CD4-positive, alpha-beta T cell treated with Interferon alpha-2 for 1 hour (primary cell): Measurements from ENCODE around the gene PCCA.
"Not testable (repeated sequence)": the region's sequence is repeated elsewhere in the genome, so short reads cannot be mapped to it uniquely, and the experiment has no call there.

Experiments used
- DNase-seq, 2 donors: peaks; one replicate each; pipeline ENCODE4 v3.0.0-alpha.2; 2020 to 2022

Gene PCCA

DNA sequence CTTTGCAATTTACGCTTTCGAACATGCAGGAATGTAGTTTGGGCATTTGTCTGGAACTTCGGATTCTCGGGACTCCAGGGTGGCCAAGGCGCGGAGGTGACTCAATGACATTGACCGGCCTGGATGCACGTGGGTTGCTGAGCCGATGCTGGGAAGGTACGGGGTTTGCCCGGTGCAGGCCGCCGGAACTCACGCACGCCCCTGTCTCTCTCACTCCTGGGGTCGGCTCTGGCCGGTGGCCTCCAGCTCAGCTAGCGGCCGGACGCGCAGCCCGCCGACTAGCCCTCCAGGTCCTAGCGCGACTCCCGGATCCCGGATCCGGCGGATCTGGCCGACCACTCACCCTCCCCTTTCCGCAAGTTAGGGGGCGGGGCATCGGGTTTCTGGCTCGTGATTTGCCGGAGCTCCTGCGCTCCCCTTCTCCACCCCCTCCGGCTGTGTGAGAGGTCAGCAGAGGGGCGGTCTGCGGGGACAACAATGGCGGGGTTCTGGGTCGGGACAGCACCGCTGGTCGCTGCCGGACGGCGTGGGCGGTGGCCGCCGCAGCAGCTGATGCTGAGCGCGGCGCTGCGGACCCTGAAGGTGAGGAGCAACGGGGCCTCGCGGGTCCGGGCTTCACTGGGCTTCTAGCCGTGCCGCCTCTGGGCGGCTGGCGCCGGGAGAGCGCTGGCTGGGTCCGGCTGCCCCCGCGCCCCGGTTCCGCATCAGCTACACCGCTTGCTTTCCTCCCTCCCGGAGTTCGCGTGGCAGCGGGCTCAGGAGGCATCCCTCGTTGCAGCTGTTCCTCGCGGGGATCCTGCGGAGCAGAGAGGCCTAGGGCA, at the start of gene PCCA:
TSS of gene PCCA (plus strand) at position 450 of the 821 bp plus-strand sequence. CDS start at position 478, 28 bp downstream.
- peak; percentile 76 to 80 for DNase-seq

- no peak for DNase-seq
These were observed 49.2 kb upstream of the PCCA start for GRCh38 chr13:100039740-100040139.

- DNase-seq: no peak
These were observed 48.7 kb upstream of the PCCA start for GRCh38 chr13:100040196-100040595.

DNA sequence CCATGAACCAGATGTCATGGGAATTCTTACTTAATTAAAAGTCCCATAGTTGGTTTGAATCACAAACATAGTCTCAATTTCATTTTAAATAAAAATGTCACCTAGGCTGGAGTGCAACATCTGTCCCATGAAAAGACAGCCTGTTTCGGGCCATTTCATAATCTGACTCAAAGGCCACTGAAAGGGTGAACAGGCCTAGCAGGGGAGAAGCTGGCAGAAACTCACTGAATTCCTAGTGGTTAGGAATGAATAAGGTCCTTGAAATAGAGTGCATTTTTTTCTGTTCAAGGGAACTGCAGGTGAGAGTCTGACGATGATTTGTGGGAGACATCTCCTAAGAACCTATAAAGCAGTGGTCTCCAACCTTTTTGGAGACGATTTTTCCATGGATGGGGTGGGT, 44.0 kb upstream of the PCCA start:
- DNase-seq: no peak

- no peak for DNase-seq
These were observed 43.5 kb upstream of the PCCA start for GRCh38 chr13:100045355-100045754.

- no peak for DNase-seq
These were observed 37.8 kb upstream of the PCCA start for GRCh38 chr13:100051070-100051469.

- no peak for DNase-seq
These were observed 29.1 kb upstream of the PCCA start for GRCh38 chr13:100059827-100060226.

- no peak for DNase-seq
These were observed 25.6 kb upstream of the PCCA start for GRCh38 chr13:100063333-100063732.

DNA sequence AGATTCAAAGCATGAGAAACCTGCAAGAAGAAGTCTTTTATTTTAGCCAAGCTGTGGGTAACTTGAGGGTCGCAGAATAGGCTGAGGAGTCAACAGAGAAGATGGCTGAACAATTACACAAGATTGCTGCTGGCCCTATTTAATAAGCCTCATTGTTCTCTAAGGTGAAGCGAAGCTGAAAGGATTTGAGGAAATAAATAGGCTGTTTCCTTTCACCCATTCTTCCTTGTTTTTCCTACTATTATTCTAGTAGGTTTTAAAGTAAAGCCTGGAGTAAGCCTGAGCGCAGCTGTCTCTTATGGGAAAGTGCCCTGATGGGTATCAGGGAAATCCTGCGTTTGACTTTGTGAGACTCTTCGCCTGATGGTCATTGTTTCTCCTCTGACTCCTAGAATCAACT, 25.0 kb upstream of the PCCA start:
- no peak for DNase-seq

- DNase-seq: no peak
These were observed 20.6 kb upstream of the PCCA start for GRCh38 chr13:100068133-100068931.

DNA sequence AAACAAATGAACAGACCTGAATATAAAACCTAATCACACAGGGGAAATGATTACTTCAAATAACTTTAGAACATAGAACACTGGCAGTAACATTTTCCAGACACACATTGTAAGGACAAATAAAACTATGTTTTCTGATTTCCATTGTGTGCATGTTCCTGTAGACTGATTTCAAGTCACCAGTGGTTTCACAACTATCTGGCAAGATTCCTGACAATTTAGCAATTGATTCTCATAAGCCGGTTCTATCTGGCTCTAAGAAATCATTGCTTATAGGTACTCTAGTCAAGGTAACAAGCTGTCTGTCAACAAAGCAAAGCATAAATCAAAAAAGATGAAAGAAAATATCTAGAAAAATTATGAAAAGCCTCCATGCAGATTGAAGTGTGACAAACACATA, 19.6 kb upstream of the PCCA start:
- DNase-seq: no peak

DNA sequence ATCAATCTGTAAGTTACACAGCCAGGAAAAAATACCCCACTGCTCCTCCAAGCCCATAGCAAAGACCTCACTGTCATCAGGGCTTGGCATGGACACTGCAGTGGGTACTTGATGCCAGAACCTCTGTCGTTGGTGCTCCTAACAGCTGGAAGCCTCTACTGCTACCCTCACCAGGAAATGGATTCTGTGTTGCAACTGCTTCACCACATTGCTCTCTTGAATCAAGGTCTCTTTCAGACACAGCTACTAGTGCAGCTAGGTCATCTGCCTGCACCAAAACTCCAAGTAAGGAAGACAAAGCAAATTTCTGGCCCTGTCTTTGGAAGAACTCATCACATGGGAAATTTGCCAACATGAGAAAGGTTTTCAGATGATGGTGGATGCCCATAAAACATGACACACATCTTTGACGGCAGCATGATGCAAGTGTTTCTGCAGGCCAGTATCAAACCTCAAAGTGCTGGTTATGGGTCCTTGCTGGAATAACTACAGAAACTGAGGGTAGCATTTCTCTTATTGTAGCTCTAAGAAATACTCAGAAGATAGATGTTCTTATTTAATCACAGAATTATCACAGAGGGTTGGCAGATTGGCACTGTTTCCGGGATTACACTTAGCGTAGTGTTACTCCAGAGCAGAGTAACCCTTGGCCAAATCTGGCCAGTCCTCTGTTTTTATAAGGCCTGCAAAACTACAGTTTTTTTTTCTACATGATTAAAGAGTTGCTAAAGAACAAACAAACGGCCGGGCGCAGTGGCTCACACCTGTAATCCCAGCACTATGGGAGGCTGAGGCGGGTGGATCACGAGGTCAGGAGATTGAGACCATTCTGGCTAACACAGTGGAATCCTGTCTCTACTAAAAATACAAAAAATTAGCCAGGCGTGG, 12.9 kb upstream of the PCCA start:
- DNase-seq: no peak

DNA sequence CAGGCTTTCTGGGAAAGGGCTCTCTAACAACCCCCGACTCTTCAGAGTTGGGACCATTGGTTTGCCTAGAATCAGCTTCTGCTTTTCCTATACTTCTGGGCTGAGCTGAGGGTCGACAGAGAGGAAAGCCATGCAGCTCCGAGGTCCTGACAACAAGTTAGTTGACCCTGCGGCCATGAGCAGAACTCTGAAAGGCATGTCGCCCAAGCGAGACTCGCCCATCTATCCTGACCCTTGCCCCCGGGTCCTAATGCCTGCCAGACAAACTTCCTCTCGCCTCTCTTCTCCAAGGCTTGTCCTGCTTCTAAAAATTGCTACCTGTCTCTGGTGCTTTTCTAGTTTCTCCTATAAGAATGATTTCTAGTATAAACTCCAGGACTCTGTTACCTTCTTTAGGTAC, 9.9 kb upstream of the PCCA start:
- DNase-seq: not testable (repeated sequence)

DNA sequence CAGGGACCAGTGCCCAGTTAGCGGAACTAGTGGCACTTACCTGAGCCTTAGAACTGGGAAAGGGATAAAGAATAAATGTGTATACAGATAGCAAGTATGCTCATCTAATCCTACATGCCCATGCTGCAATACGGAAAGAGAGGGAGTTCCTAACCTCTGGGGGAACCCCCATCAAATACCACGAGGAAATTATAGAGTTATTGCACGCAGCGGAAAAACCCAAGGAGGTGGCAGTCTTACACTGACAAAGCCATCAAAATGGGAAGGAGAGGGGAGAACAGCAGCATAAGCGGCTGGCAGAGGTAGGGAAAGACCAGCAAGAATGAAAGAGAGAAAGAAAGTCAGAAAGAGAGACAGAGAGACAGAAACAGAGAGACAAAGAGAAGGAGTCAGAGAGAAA, 5.5 kb upstream of the PCCA start:
- not testable (repeated sequence) for DNase-seq

GRCh38 chr13:100088273-100088643, 635 bp upstream of the PCCA start:
- DNase-seq: no peak

GRCh38 chr13:100089465-100090032, 656 bp downstream of the PCCA start:
- DNase-seq: peak in 1 of 2 donors; percentile 29

- no peak for DNase-seq
These were observed 2.0 kb downstream of the PCCA start for GRCh38 chr13:100090861-100091260.

DNA sequence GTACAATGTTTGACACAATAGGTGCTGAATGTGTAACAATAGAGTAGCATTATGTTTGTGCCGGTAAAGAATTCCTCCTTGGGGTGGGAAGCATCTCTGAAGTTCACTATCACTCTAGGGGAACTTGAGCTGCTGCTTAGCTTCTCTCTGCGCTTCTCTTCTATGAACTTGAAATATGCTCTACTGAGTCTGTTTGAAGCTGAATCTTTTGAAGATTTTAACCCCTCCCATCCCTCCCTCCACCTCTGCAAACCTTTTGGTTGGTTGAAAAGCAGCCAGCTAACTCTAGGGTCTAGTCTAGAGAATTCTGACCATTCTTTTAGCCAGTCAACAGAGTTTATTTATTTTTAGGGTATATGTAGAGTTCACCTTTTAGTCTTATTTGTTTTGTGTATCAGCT, 2.5 kb downstream of the PCCA start:
- DNase-seq: no peak

DNA sequence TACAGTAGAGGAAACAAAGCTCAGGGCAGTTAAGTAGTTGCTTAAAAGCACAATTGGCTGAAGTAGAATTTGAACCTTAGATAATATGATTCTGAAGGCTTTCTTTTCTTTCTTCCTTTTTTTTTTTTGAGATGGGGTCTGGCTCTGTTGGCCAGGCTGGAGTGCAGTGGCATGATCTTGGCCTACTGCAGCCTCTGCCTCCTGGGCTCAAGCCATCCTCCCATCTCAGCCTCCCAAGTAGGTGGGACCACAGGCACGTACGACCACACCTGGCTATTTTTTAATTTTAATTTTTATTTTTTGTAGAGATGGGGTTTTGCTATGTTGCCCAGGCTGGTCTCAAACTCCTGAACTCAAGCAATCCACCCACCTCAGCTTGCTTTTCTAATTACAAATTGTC, 3.4 kb downstream of the PCCA start:
- not testable (repeated sequence) for DNase-seq

DNA sequence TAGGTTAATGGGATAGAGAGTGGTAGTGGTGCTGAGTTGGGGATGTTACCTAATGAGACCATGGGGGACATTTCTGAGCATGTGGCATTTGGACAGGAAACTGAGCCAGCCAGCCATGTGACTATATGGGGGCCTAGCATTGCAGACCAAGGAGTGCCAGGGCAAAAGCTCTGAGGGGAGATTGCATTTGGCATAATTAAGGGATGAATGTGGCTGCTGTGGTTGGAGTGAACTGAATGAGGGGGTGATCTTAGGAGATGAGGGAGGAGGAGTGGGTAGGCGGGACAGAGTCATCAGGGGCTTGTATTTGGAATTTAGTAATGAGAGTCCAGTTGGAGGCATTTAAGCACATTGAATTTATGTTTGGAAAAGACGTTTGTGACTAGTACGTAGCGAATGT, 6.6 kb downstream of the PCCA start:
- DNase-seq: no peak

- no peak for DNase-seq
These were observed 7.6 kb downstream of the PCCA start for GRCh38 chr13:100096526-100096925.

DNA sequence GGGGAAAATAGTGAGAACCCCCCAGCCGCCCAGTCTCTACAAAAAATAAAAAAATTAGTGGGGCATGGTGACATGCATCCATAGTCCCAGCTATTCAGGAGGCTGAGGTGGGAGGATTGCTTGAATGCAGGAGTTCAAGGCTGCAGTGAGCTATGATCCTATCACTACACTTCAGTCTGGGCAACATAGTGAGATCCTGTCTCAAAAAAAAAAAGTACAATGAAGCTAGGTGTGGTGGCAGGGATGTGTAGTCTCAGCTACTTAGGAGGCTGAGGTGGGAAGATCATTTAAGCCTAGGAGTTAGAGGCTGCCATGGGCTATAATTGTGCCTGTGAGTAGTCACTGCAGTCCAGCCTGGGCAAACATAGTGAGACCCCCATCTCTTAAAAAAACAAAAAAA, 8.9 kb downstream of the PCCA start:
- DNase-seq: no peak
